Activated naive CD4-positive, alpha-beta T cell treated with anti-CD3 and anti-CD28 coated beads, Interleukin-2, amount 10 ng/mL, durations not matched to agents 7 days and 5 days (primary cell): ENCODE results near the gene TMEM45B.
"Not testable (repeated sequence)": the region's sequence is repeated elsewhere in the genome, so short reads cannot be mapped to it uniquely, and the experiment has no call there.

Experiments used
- CTCF ChIA-PET: fragments of 350-600 bp; sonication (Branson Sonifier 250); formaldehyde crosslinking; loops from one replicate; lab custom pipeline; 2021; ENCODE audit warnings: antibody characterized with exemption; lab: Charles Lee
- DNase-seq: peaks from one replicate; pipeline ENCODE4 v3.0.0-alpha.2; 2020
- H3K27ac Mint-ChIP-seq: one replicate; pipeline ENCODE4 v1.8.0; 2021; ENCODE audit warnings: mild to moderate bottlenecking, moderate library complexity, mixed read lengths
- H3K27me3 Mint-ChIP-seq: one replicate; pipeline ENCODE4 v1.8.0; 2021; ENCODE audit warnings: mild to moderate bottlenecking, mixed read lengths
- H3K36me3 Mint-ChIP-seq: one replicate; pipeline ENCODE4 v1.8.0; 2021; ENCODE audit warnings: mixed read lengths
- H3K4me1 Mint-ChIP-seq: one replicate; pipeline ENCODE4 v1.8.0; 2021; ENCODE audit warnings: mixed read lengths
- H3K4me3 Mint-ChIP-seq: one replicate; pipeline ENCODE4 v1.8.0; 2021; ENCODE audit warnings: mild to moderate bottlenecking, moderate library complexity, mixed read lengths
- H3K9me3 Mint-ChIP-seq: one replicate; pipeline ENCODE4 v1.8.0; 2021; ENCODE audit warnings: mixed read lengths

The TMEM45B gene

DNA sequence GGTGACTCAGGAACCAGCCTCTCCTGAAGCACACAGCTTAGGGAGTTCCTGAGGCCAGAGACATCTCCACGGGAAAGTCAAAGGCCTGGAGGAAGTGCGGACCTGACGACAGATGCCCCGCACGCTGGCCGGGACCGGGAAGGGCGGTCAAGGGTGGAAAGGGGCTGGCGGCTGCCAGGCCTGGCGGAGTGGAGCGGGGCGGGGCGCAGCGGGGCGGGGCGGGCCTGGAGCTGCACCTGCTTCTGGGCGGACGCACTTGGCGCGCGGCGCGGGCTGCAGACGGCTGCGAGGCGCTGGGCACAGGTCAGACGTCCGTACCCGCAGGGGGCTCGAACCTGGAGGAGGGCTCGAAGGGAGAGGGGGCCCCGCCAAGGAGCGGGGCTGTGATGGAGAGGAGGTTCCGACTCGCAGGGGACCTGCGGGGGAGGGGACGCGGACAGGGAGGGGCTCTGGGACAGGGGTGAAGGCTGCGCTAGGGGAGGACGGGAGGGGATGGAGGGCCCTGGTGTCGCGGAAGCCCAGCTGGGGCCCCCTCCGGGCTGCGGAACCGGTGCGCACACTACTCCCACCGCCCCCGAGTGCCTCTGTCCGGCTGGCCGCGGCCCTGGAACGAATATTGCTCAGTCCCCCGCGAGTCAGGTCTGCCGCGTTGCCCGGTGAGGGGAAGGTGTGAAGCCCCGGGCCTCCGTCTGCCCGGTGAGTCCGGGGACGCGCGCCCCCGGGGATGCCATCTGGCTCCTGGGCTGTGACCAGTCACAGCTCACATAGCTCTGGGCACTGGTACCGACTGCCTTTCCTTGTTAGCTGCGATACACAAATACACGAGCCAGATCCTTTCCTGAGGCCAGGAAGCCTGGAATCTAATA, at the start of gene TMEM45B:
TSS of gene TMEM45B (plus strand) at position 253 of the 866 bp plus-strand sequence. CDS start 36,635 bp downstream, outside the sequence.
- Mint-ChIP-seq H3K27ac (peak within 1 kb of the TSS; percentile 95), H3K4me1 (peaks cover 56% of the 10 kb centered on the region), H3K36me3 (peaks cover 12% of the 10 kb centered on the region), H3K9me3 (peaks cover 22% of the 10 kb centered on the region), H3K27me3 (peaks cover 64% of the 10 kb centered on the region), H3K4me3 (peak within 1 kb of the TSS; percentile 81)
- CTCF ChIA-PET = interaction anchor here (0.9 kb wide), 1 partner anchor 65 kb away, joined by 3 read pairs; no protein-coding TSS in a partner anchor
- peak; percentile 53 for DNase-seq

DNA sequence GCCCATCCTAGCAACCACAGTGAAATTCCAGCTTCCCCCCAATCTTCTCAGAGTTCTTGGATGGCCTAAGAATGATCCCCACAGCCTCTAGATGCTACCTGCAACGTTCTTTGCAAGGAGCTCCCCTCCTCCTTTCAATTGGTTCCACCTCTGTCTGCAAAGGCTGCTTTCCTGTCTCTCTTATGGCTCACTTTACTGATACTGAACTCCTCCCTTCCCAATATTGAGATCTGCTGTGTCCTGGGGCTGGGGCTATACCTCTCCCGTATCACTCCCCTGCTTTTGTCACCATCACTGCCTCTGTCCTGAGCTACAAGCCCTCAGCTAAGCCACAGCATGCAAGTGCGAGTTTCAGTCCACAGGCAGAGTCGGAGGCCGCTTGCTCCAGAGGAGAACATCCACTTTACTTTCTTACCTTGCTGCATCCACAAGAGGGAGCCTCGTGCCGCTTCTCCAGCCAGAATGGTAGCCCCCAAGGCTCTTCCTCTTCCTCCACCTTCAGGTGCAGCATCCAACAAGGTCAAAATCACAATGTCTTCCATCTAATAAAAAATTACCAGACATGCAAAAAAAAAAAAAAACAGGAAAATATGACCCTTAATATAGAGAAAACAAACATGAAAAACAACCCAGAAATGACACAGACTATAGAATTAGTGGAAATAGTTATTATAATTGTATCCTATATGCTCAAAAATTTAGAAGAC, 48.6 kb upstream of the TMEM45B start:
- CTCF ChIA-PET = interaction anchor here (0.6 to 1.2 kb wide), 4 partner anchors 12 to 365 kb away, joined by 3 to 4 read pairs (median 3); no protein-coding TSS in a partner anchor
- DNase-seq = peak; percentile 57
- H3K36me3 Mint-ChIP-seq = no peaks in the 10 kb centered on the region

DNA sequence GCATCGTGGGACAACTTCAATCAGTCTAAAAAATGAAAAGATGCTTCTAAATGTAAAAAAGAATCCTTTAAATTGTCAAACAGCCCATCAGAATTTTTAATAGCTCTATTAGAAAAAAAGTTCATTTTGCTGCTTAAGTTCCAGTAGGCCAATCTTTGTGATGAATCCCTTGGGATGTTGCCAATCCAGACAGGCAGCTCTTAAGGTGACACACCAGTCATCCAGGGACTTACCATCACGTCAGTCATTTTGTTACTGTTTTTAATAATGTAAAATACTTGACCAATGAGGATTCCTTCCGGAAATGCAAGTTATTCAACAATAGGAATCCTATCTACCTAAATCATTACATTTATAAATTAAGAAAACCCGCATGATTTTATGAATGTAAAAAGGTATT, 47.8 kb upstream of the TMEM45B start:
- peaks cover 6% of the 10 kb centered on the region for H3K9me3 Mint-ChIP-seq
- H3K27me3 Mint-ChIP-seq = peaks cover 11% of the 10 kb centered on the region
- H3K36me3 Mint-ChIP-seq = no peaks in the 10 kb centered on the region
- H3K27ac Mint-ChIP-seq = no peak overlapping the region
- H3K4me1 Mint-ChIP-seq = peaks cover 6% of the 10 kb centered on the region
- CTCF ChIA-PET = interaction anchor here (0.8 kb wide), 1 partner anchor 365 kb away, joined by 3 read pairs; no protein-coding TSS in a partner anchor
- H3K4me3 Mint-ChIP-seq = no peak overlapping the region
- DNase-seq = no peak

More for the DNA sequence above, 48.6 kb upstream of the TMEM45B start:
- peaks cover 6% of the 10 kb centered on the region for H3K9me3 Mint-ChIP-seq
- H3K4me1 Mint-ChIP-seq = peaks cover 6% of the 10 kb centered on the region
- H3K27ac Mint-ChIP-seq = no peak overlapping the region
- no peak overlapping the region for H3K4me3 Mint-ChIP-seq
- H3K27me3 Mint-ChIP-seq = peaks cover 11% of the 10 kb centered on the region

DNA sequence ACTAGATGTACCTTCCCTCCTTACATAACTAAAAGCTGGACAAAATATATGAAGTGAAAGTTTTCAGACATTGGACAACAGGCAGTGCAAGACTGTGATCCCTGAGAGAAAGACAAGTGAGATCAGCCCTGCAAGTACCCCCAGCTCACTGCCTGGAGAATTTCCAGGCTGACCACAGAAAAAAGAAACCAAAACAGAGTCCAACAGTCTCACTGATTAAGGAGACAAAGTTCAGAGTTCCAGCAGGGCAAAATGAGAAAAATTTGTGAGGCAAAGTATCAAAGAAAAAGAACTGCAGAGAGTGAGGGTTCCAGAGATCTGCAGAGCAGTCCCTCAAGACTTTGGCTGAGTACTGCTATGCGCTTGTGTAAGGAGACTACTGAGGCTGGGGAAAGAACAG, 47.3 kb upstream of the TMEM45B start:
- Mint-ChIP-seq H3K36me3 (no peaks in the 10 kb centered on the region), H3K4me1 (peaks cover 6% of the 10 kb centered on the region), H3K27me3 (peaks cover 11% of the 10 kb centered on the region), H3K27ac (no peak overlapping the region), H3K9me3 (peaks cover 6% of the 10 kb centered on the region), H3K4me3 (no peak overlapping the region)
- no peak for DNase-seq
- CTCF ChIA-PET = interaction anchor here (0.8 kb wide), 1 partner anchor 364 kb away, joined by 3 read pairs; no protein-coding TSS in a partner anchor

DNA sequence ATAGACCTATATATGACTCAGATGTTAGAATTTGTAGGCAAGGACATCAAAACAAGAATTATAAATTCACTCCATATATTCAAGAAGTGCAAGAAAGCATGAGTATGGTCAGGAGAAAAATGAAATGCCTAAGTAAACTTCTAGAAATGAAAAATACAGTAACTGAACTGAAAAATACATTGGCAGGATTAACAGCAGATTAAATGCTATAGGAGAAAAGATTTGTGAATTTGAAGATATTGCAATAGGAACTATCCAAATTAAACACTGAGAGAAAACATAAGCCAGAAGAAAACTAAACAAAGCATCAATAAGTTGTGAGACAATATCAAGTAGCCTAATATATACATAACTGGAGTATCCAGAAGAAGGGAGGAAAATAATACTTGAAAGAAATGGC, 46.6 kb upstream of the TMEM45B start:
- H3K27me3 Mint-ChIP-seq = peaks cover 11% of the 10 kb centered on the region
- DNase-seq = no peak
- no peak overlapping the region for H3K27ac Mint-ChIP-seq
- H3K4me1 Mint-ChIP-seq = peaks cover 6% of the 10 kb centered on the region
- CTCF ChIA-PET = no interaction called here
- H3K36me3 Mint-ChIP-seq = no peaks in the 10 kb centered on the region
- no peak overlapping the region for H3K4me3 Mint-ChIP-seq
- H3K9me3 Mint-ChIP-seq = peaks cover 6% of the 10 kb centered on the region

DNA sequence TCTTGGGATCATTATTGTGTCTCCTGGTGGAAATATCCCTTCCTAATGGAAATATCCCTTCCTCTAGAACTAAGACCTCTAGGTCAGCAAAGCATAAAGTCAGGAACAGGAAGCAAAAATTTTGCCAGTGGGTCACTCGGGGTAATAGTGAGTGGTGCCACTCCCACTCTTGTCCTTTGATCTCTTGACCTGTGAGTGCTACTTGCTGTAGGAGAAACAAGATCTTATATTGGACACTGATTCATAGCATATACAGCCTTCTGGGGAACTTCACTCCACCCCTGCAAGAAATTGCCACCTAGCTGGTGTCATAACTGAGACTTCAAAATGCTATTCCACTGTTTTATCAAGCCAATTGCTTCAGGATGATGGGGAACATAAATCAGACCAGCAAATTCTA, 44.7 kb upstream of the TMEM45B start:
- CTCF ChIA-PET = no interaction called here
- no peak overlapping the region for H3K4me3 Mint-ChIP-seq
- H3K9me3 Mint-ChIP-seq = peaks cover 6% of the 10 kb centered on the region
- H3K36me3 Mint-ChIP-seq = no peaks in the 10 kb centered on the region
- no peak overlapping the region for H3K27ac Mint-ChIP-seq
- no peak for DNase-seq
- peaks cover 11% of the 10 kb centered on the region for H3K27me3 Mint-ChIP-seq
- H3K4me1 Mint-ChIP-seq = peaks cover 4% of the 10 kb centered on the region

DNA sequence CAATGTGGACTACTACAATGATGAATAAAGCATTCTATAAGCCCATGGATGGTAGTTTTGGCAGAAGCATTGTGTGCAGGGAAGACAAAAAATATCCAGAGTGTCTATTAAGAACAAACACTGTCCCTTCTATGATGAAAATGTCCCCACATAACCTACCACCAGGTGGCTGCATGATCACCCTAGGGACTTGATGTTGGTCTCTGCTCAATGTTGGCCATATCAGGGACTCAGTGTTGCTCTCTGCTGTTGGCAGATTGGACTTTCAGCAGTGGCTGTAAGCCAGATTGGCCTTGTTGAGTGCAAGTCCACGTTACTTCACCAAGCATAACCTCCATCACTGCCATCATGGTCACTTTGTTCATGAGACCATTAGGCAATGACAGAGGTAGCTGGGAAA, 44.2 kb upstream of the TMEM45B start:
- H3K36me3 Mint-ChIP-seq, H3K4me3 Mint-ChIP-seq, DNase-seq, H3K9me3 Mint-ChIP-seq, H3K27ac Mint-ChIP-seq, H3K4me1 Mint-ChIP-seq, CTCF ChIA-PET: not testable (repeated sequence)
- peaks cover 11% of the 10 kb centered on the region for H3K27me3 Mint-ChIP-seq

DNA sequence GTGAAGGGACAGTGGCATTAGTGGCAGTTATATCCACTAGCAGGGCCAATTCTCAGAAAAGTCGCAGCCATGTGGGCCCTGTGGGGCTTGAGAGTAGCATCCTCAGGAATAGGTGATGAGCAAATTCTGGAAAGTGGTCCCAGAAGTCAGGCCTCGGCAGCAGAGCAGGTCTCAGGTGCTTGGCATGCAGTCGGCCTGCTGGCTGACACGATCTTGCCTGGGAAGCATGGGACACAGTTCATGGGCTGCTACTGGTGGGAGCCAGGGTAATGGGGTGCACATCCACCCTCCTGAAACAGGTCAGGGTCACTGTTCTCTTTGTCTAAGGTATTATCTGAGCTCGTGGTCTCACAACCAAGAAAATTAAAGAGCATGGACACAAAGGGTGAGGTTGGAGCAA, 36.8 kb upstream of the TMEM45B start:
- Mint-ChIP-seq H3K4me3 (no peak overlapping the region), H3K9me3 (no peaks in the 10 kb centered on the region), H3K36me3 (no peaks in the 10 kb centered on the region), H3K4me1 (no peaks in the 10 kb centered on the region), H3K27me3 (peaks cover 4% of the 10 kb centered on the region), H3K27ac (no peak overlapping the region)
- CTCF ChIA-PET = interaction anchor here (1.0 to 2.3 kb wide), 2 partner anchors 12 to 28 kb away, joined by 3 to 5 read pairs; no protein-coding TSS in a partner anchor
- no peak for DNase-seq

DNA sequence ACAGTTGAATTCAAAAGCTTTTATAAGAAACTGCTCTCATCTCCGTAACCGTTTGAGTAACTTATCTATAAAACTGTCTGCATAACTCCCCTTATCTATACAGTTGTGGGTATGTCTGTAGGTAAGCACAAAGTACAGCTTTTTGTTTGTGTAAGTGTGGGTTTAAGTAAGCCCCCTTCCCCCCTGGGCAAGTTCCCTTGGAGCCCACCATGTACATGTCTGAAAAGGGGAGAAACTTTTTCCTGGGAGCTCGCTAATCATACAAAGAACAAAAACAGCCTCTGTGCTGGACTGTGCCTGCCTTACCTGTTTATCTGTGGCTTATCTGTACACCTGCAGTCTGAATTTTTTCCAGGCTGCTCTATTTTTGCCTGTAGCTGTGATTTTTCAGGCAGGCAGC, 36.3 kb upstream of the TMEM45B start:
- no peak overlapping the region for H3K27ac Mint-ChIP-seq
- no peak for DNase-seq
- CTCF ChIA-PET = interaction anchor here (1.0 to 2.3 kb wide), 2 partner anchors 13 to 29 kb away, joined by 3 to 5 read pairs; no protein-coding TSS in a partner anchor
- no peaks in the 10 kb centered on the region for H3K9me3 Mint-ChIP-seq
- no peaks in the 10 kb centered on the region for H3K4me1 Mint-ChIP-seq
- H3K36me3 Mint-ChIP-seq = no peaks in the 10 kb centered on the region
- H3K27me3 Mint-ChIP-seq = peaks cover 4% of the 10 kb centered on the region
- no peak overlapping the region for H3K4me3 Mint-ChIP-seq

DNA sequence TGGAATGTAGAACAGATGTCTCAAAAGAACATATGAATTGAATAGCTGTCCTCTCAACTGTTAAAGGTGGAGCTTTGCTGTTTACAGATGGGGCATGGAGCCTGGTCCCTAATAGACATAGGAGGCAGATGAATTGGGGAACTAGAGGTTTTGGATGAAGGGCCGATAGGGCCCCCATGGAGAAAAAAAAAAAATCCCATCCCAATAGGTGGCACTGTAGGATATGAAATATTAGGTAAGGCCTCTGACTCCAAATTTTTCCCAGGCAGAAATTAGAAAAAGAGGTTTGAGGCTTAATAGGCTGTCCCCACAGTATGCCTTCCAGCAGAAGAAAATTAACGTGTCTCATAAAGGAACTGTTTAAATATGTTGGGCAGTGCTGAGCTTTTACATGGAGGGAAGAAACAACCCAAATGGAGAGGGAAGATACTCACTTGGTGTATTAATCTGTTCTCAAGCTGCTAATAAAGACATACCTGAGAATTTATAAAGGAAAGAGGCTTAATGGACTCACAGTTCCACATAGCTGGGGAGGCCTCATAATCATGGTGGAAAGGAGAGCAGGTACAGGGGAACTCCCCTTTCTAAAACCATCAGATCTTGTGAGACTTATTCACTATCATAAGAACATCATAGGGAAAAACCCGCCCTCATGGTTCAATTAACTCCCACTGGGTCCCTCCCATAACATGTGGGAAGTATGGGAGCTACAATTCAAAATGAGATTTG, 30.1 kb upstream of the TMEM45B start:
- Mint-ChIP-seq H3K9me3 (no peaks in the 10 kb centered on the region), H3K27me3 (no peaks in the 10 kb centered on the region), H3K4me3 (no peak overlapping the region), H3K27ac (no peak overlapping the region), H3K36me3 (no peaks in the 10 kb centered on the region), H3K4me1 (peaks cover 7% of the 10 kb centered on the region)
- DNase-seq = no peak
- CTCF ChIA-PET = interaction anchor here (0.6 to 3.8 kb wide), 3 partner anchors 96 to 634 kb away, joined by 3 to 20 read pairs (median 6); no protein-coding TSS in a partner anchor

DNA sequence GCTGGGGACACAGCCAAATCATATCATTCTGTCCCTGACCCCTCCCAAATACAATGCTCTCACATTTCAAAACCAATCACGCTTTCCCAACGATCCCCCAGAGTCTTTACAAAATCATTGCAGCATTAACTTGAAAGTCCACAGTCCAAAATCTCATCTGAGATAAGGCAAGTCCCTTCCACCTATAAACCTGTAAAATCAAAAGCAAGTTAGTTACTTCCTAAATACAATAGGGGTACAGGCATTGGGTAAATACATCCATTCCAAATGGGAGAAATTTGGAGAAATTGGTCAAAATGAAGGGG, 29.6 kb upstream of the TMEM45B start:
- not testable (repeated sequence) for H3K4me1 Mint-ChIP-seq, H3K36me3 Mint-ChIP-seq

DNA sequence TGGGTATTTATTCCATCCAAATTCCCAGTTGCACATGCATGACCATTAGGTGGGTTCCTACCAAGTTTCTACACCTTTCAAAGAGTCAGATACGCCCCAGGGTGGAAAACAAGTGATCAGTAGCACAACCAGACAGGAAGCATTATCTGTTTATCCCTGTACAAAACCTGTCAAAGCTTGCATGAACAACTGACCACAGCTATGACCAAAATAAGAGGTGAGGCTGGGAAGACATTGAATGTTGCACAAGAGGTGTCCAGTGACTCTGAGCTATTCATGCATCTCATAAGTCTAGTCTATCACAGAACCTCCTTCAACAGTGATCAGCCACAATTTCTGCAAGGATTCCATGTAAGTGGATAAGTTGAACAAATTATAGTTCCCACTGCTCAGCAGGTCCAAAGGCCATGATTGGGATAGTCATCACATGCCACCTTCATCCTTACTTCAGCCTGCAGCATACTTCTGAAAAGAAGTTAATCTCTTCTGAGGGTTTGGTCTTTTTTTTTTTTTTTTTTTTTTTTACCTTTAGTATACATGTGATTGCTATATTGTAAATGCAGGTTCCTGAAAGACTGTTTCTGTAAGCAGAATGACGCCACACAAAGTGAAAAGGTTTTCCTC, 28.0 kb upstream of the TMEM45B start:
- DNase-seq = no peak
- peaks cover 7% of the 10 kb centered on the region for H3K4me1 Mint-ChIP-seq
- CTCF ChIA-PET = no interaction called here
- no peaks in the 10 kb centered on the region for H3K36me3 Mint-ChIP-seq
- H3K9me3 Mint-ChIP-seq = no peaks in the 10 kb centered on the region
- peaks cover 6% of the 10 kb centered on the region for H3K27me3 Mint-ChIP-seq
- no peak overlapping the region for H3K4me3 Mint-ChIP-seq
- H3K27ac Mint-ChIP-seq = no peak overlapping the region

More for the DNA sequence above, 29.6 kb upstream of the TMEM45B start:
- not testable (repeated sequence) for H3K27ac Mint-ChIP-seq, H3K9me3 Mint-ChIP-seq, H3K4me3 Mint-ChIP-seq, DNase-seq, H3K27me3 Mint-ChIP-seq
- CTCF ChIA-PET = interaction anchor here (1.2 to 3.8 kb wide), 2 partner anchors 95 to 345 kb away, joined by 6 to 20 read pairs; no protein-coding TSS in a partner anchor

DNA sequence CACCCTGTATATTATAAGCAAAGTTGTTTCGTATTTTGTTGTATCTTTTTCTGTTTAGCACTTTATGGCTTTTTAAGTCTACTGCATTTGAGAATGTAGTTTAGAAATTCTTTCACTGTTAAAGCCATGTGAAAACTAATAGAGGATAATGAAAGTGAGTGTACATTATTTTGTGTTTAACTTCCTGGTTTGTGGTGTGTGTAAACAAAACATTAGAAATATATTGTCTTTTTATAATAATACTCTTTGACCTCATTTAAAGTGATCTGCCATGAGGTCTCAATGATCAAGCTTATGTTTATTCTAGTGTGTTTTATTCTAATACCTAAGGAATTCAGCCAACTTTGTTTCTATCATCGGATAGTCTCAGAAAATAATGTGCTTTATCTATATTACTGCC, 27.4 kb upstream of the TMEM45B start:
- no peak for DNase-seq
- Mint-ChIP-seq H3K4me3 (no peak overlapping the region), H3K27me3 (peaks cover 9% of the 10 kb centered on the region), H3K9me3 (no peaks in the 10 kb centered on the region), H3K27ac (no peak overlapping the region), H3K4me1 (peaks cover 7% of the 10 kb centered on the region), H3K36me3 (no peaks in the 10 kb centered on the region)
- CTCF ChIA-PET = no interaction called here
